MM.1S (cell line): ENCODE measurements around the gene TMOD4.

Experiments used
- CTCF ChIP-seq: fragments of 300-600 bp; sonication (generic); IDR thresholded peaks from 2 replicates; pipeline ENCODE4 v1.5.1; 2016; ENCODE audit warnings: antibody characterized with exemption, low read length, mixed read lengths
- EZH2phosphoT487 ChIP-seq: fragments of 300-600 bp; sonication (generic); IDR thresholded peaks from 2 replicates; pipeline ENCODE4 v1.6.1; 2018; ENCODE audit warnings: antibody characterized with exemption, low read length

- TF ChIP-seq CTCF (no peak), EZH2phosphoT487 (no peak)
These were observed 22.1 kb upstream of the TMOD4 start for GRCh38 chr1:151197863-151198253.
